ENCODE data around the gene NELFA.

NELFA gene

GRCh38 chr4:1982124-1983052, 26.4 kb downstream of the NELFA start:
- no peak for DNase-seq (ENCODE audit: low read depth, low spot score)

- no peak for DNase-seq (ENCODE audit: low read depth, low spot score)
Observed at GRCh38 chr4:1981251-1982058, 27.3 kb downstream of the NELFA start.

- DNase-seq (ENCODE audit: low read depth, low spot score): no peak
Observed at GRCh38 chr4:1980561-1981041, 28.2 kb downstream of the NELFA start.

GRCh38 chr4:1979477-1980196, 29.1 kb downstream of the NELFA start:
- no peak for DNase-seq (ENCODE audit: low read depth, low spot score)

- no peak for DNase-seq (ENCODE audit: low read depth, low spot score)
Observed at GRCh38 chr4:1978741-1979476, 29.9 kb downstream of the NELFA start.

- no peak for DNase-seq (ENCODE audit: low read depth, low spot score)
Observed at GRCh38 chr4:1978226-1978625, 30.5 kb downstream of the NELFA start.

GRCh38 chr4:1976416-1977352, 32.1 kb downstream of the NELFA start:
- DNase-seq (ENCODE audit: low read depth, low spot score): no peak

GRCh38 chr4:1975880-1976279, 32.9 kb downstream of the NELFA start:
- no peak for DNase-seq (ENCODE audit: low read depth, low spot score)

GRCh38 chr4:1975391-1975801, 33.4 kb downstream of the NELFA start:
- no peak for DNase-seq (ENCODE audit: low read depth, low spot score)

GRCh38 chr4:1974840-1975239, 33.9 kb downstream of the NELFA start:
- DNase-seq (ENCODE audit: low read depth, low spot score): no peak

- DNase-seq (ENCODE audit: low read depth, low spot score): no peak
Observed at GRCh38 chr4:1973661-1974060, 35.1 kb downstream of the NELFA start.

GRCh38 chr4:1973218-1973617, 35.6 kb downstream of the NELFA start:
- DNase-seq (ENCODE audit: low read depth, low spot score): no peak

- DNase-seq (ENCODE audit: low read depth, low spot score): no peak
Observed at GRCh38 chr4:1972414-1972813, 36.4 kb downstream of the NELFA start.

GRCh38 chr4:1971456-1972200, 37.1 kb downstream of the NELFA start:
- DNase-seq (ENCODE audit: low read depth, low spot score): no peak

- no peak for DNase-seq (ENCODE audit: low read depth, low spot score)
Observed at GRCh38 chr4:1970926-1971325, 37.8 kb downstream of the NELFA start.

GRCh38 chr4:1969928-1970723, 38.6 kb downstream of the NELFA start:
- no peak for DNase-seq (ENCODE audit: low read depth, low spot score)

GRCh38 chr4:1968686-1969295, 40.0 kb downstream of the NELFA start:
- DNase-seq (ENCODE audit: low read depth, low spot score): no peak
